Dedifferentiated amniotic fluid mesenchymal stem cell (primary cell): ENCODE measurements around the gene DBF4B.
"Not testable (repeated sequence)": the region's sequence is repeated elsewhere in the genome, so short reads cannot be mapped to it uniquely, and the experiment has no call there.

Experiments used
- DNase-seq: peaks from one replicate; pipeline ENCODE4 v3.0.0-alpha.2; 2016; ENCODE audit errors: extremely low spot score

Gene DBF4B, protein sequence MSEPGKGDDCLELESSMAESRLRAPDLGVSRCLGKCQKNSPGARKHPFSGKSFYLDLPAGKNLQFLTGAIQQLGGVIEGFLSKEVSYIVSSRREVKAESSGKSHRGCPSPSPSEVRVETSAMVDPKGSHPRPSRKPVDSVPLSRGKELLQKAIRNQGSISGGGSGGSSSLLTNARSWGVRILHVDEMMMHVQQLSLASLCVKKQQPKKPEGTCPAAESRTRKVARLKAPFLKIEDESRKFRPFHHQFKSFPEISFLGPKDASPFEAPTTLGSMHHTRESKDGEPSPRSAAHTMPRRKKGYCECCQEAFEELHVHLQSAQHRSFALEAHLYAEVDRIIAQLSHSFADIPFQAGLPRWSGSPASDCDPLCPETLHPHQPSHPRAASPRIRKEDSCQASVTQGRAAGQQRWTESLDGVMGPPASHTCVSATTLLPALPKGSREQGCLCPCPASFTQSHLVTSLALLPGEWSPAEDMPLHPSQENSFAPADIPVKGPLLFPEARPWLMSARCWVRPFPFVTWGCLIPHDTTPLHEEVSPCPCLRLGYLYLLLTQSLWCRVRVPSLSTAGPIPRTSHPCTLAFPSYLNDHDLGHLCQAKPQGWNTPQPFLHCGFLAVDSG

DNA sequence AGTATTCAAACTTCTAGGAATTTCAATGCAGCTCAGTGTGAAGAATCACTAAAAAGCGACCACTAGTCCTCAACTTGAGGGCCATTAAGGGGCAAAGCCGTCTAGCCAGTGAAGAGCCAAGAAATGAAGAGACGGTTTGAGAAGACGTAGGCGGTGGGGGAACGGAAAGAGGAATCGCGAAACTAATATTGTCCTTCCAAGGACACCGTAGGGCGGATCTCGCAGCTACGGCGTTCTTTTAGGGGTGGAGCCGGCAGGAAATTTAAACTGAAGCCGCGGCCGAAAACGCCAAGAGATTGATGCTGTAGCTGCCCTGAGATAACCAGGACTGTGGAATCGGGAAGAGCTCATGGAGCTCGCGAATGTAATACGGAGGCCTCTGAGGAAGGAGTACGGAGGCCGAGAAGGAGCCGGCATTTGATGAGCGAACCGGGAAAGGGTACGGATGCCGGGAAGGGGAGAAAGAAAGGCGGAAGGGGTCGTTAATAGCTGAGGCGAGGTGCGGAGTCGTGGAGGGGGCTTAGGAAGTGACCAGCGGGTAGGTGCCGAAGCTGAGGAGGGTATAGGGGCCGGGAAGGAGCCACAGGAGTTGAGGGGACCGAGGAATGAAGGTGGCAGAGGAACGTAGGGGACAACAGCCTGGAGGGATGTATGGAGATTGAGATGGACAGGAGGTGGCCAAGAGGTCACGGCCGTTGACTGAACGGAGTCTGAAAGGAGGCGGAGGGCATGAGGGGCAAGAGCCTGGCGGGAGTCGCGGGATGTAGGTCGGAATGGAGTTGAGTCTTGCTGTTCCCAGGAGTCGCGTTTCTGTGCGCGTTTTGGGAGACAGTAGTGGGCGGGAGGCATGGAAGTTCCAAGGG is at the start of gene DBF4B:
TSS of gene DBF4B (plus strand) at position 265 of the 863 bp plus-strand sequence. CDS start at position 421, 156 bp downstream.
- DNase-seq, result peak; percentile 91

DNA sequence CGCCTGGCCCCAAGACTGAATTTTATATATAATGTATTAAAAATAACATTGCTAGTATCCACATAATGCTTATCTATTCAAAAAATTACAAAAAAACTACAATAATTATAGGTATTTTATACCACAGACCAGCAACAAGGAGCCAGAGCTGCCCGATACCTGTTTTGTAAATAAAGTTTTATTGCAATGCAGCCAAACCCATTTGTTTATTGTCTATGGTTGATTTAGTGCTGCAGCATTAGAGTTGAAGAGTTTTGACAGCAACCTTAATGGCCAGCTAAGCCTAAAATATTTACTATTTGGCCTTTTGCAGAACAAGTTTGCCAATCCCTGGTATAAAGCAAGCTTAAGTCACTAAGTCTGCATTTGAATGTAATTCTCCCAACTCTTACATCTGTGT is 46.6 kb upstream of the DBF4B start:
- no peak for DNase-seq

DNA sequence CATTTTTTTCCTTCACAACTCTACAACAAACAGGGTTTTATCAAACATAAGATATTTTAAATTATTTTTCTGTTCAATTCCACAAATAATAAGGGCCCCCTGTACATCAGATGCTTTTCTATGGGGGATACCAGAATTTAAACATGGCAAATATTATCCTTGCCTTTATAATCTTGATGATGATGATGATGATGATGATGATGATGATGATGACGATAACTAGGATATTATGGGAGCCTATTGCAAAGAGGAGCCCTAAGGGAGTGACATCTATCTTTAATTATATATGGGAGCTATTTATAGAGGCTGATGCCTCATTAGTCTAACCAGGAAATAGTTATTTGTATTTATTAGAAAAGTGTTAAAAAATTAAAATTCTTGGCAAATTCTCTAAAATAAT is 45.4 kb upstream of the DBF4B start:
- DNase-seq, result no peak

DNA sequence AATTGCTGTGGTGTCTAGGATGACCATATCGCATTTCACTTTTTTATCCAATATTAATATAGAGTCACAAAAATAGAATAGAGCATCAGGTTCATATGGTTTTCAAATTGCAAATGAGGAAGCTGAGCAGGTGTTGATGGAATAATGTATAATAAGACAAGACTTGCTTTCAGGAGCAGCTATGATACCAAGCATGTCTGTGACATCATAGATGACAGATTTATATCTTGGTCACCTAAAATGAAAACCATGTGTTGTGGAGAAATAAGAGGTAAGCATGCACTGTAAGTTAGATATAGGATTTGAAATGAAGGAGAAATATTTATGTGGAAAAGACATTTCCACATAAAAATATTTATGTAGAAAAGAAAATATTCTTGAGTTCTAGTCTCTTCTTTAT is 43.6 kb upstream of the DBF4B start:
- DNase-seq, result no peak

DNA sequence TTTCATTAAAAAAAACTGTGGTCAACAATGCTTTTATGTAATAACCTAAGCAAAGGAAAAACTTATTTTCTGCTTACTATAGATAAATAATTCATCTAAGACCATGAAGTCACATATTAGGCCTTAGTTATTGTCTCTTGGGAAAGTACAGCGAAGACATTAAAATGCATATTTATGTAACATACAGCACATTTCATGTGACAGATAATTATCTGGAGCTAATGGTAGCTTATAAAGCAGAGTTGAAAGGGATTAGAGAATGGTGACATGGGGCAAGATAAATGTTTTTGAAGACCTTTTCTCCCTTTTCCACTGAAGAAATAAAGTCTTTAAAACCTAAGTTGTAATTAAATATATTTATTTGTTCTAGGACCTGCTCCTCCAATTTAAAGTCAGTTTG is 42.5 kb upstream of the DBF4B start:
- DNase-seq, result no peak

DNA sequence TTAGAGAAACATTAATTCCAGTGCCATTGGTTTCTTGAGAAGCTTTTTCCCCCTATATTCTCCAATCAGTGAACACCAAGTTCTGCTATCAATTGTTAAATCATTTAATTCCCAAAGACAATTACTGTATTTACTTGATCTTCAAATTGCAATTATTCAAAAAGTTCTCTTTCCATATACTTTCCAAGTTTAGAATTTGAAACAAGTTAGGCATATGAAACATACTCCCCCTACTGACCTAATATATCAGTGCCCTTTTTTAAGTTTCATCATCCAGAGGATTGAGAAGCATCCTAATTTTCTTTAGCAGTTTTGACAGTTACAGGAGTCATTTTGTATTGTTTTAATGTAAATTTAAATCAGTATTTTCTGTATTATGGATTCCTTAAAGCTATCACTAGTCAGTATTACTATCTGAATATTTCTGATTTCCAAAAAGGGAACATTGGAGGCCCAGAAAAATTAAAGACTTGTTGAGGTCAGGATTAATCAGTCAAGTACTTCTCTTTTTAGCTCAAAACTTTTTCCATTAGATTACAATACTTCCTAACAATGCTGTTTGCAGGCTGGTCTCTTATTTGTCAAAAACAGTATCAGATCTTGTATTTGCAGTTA is 35.9 kb upstream of the DBF4B start:
- DNase-seq, result peak; percentile 49

DNA sequence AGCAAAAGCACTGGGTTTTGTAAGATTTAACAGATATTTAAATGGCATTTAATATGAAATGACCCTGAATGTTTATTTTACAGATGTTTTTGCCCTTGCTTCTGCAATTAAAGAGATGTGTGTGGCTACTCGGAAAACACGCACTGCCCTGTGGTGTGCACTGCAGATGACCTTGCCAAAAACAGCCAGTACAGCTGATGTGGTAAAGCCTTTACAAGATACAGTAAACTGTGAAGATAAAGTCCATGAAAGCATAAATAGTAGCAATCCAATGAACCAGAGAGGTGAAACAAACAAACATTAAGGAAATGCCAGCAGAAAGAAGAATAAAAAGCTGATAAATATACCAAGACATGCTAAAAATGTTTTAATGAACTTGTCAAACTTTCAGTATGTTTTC is 34.6 kb upstream of the DBF4B start:
- DNase-seq, result no peak

DNA sequence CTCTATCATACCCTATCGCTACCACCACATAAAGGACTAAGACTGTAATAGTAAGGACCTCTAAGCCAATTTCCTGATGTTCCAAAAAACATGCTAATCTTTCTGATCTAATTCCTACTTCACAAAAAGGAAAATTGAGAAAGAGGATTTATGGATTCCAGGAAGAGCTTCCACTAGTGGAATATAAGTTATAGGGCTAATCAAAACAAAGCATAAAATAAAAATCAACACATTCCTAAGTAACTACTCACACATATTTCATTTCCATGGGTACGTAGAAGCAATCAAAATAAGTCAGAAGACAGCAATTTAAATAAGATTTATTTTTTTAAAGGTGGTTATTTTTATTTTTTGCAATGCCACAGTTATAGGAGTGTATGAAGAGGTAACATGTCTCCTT is 31.3 kb upstream of the DBF4B start:
- peak; percentile 41 for DNase-seq

DNA sequence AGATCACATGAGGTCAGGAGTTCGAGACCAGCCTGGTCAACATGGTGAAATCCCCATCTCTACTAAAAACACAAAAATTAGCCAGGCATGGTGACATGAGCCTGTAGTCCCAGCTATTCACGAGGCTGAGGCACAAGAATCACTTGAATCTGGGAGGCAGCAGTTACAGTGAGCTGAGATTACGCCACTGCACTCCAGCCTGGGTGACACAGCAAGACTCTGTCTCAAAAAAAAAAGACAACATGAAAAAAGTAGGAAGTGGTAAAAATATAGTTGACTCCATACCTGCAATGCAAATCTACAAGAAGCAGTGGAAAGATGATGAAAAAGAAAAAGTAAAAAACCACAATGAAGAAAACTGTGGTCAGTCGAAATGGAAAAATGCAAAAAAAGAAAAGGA is 25.2 kb upstream of the DBF4B start:
- not testable (repeated sequence) for DNase-seq

DNA sequence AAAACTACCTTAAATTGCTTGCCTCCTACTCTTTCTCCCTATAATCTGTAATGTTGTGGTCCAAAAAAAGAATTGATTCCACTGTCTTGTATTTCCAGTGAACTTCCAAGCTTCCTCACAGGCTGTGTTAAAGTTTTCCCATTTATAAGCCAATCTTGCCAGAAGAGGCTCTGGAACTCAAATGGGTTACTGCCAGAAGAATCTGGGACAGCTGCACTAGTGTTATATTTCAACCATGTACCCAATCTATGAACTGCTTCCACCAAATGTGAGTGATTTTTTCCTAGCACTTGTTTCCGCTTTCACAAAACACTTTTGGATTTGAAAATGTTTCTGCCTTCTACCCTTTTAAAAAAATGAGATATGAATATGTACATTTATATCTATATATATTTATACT is 20.7 kb upstream of the DBF4B start:
- no peak for DNase-seq

DNA sequence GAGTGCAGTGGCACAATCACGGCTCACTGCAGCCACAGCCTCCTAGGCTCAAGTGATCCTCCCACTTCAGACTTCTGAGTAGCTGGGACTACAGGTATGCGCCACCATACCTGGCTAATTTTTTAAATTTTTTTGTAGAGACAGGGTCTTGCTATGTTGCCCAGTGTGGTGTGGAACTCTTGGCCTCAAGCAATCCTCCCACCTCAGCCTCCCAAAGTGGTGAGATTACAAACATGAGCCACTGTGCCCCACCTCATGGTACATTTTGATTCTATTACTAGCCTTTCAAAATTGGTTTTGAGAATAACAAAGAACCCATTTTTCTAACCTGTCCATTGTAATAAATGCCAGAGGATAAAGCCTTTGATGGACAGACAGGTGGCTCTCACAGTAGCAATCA is 20.3 kb upstream of the DBF4B start:
- no peak for DNase-seq

DNA sequence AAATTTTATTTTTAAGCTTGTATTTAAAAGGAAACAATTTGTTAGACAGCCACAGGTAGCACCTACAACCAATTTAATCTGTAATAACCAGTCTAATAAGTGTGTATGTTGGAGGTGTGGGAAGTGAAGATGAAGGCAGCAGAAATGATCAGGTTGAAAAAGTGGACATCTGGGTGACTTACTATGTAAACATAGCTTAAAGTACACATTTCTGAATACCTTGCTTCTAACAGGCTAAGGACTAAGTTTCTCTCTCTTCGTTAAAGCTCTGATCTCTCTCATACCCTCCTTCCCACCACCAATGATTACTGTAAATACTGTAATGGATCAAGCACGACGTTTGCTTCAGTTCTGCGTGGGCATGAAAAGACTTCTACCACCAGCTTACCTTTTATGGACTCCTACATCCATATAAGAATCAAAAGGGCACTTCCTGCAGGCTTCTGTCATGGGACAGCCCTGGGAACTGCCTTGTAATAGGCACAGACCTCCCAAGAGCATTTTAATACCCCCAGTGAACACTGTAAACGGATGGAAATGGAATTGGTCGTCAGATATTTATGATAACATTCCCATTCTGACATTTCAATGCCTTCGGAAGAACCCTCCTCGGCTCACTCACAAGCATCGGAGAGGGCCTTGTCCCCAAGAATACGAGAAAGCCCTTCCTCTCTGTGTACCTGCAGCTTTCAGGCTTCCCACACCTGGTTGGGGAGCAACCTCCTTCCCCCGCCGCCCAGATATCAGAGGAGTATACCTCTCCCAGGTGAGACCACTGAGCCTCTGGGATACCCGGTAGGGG is 19.6 kb upstream of the DBF4B start:
- no peak for DNase-seq

DNA sequence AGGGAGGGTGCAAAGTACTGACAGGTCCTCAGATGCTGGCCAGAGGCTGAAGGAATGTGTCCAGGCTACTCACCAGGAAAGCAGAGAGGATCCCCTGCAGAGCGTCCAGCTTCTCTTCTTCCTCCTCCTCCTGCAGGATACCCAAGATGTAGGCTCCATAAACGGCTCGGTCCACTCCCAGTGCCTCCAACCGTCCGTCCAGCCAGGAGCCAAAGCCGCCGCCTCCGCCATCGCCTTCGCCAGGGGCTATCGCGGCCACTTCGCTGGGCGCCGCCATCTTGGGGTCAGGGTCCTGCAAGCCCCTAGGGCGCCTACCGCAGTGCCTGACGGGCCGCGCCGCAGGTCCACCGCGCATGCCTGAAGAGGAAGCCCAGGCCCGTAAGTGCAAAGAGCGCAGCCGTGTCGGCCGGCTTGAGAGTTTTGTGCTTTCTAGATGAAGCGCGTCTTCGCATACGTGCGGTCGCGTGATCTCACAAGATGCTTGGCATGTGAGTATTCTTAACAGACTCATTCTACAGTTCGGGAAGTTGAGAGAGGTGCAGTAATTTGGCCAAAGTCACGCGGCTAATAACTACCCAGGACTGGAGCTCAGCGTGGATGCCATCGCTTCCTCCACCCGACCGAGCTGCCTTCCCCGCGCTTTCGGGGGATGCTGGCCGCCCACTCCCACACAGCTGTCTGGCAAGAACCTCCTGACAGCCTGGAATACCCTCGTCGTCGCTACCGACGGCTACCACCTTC is 18.8 kb upstream of the DBF4B start, which contains the start of gene CCDC43:
TSS of gene CCDC43 (minus strand) at position 300 of the 741 bp plus-strand sequence. CDS start at position 277, 23 bp downstream.
- peak; percentile 84 for DNase-seq

DNA sequence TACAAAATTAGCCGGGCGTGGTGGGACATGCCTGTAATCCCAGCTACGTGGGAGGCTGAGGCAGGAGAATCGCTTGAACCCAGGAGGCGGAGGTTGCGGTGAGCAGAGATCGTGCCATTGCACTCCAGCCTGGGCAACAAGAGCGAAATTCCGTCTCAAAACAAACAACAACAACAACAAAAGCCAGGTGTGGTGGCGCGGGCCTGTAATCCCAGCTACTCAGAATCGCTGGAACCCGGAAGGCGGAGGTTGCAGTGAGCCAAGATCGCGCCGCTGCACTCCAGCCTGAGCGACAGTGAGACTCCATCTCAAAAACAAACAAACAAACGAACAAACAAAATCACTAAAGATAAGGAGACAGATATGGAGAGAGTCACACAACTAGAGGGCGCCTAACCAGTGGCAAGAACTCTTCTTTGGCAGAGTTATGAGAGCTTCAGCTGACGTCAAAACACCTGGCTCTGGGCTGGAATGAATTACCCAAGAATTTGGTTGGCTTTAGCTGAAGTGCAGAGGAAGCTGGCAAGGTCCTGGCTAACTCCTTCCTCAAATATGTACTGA is 17.6 kb upstream of the DBF4B start:
- not testable (repeated sequence) for DNase-seq

DNA sequence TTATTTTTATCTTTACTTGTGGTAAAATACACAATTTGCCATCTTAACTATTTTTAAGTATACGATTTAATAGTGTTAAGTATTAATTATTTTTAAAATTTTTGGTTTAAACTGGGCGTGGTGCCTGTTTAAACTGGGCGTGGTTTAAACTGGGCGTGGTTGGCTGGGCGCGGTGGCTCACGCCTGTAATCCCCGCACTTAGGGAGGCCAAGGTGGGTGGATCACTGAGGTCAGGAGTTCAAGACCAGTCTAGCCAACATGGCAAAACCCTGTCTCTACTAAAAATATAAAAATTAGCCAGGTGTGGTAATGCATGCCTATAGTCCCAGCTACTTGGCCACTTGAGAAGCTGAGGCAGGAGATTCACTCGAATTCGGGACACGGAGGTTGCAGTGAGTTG is 14.9 kb upstream of the DBF4B start:
- DNase-seq, result no peak

DNA sequence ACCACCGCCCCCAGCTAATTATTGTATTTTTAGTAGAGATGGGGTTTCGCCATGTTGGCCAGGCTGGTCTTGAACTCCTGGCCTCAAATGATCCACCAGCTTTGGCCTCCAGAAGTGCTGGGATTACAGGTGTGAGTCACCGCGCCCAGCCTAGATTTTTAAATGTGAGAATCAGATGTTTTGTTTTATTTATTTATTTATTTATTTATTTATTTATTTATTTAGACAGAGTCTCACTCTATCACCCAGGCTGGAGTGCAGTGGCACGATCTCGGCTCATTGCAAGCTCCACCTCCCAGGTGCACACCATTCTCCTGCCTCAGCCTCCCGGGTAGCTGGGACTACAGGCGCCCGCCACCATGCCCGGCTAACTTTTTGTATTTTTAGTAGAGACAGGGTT is 8.2 kb upstream of the DBF4B start:
- DNase-seq, result not testable (repeated sequence)

DNA sequence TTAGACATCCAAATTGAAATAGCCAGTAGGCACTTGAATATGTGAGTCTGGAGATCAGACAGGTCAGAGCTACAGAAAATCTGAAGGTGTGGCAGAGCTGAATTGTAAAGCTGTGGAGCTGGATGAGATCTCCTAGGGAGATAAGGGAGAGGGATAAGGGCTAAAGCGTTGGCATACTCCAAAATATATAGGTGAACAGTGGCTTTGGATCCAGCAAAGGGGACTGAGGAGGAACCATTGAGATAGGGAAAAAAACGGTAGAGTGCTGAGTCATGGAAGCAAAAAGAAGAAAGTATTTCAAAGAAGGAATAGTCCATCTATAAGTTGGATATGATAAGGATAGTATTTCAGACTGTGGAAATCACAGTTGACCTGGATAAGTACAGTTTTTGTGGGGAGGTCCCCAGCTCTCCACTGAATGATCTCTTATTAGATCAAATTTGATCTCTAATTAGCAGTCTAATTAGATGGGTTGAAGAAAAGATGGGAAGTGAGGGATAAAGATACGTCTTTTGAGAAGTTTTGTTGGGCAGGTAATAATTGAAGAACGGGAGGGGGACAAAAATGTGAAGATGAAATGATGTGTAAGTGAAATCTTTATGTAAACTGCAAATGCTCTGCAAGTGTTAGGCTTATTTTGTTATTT is 587 bp upstream of the DBF4B start:
- DNase-seq, result no peak

DNA sequence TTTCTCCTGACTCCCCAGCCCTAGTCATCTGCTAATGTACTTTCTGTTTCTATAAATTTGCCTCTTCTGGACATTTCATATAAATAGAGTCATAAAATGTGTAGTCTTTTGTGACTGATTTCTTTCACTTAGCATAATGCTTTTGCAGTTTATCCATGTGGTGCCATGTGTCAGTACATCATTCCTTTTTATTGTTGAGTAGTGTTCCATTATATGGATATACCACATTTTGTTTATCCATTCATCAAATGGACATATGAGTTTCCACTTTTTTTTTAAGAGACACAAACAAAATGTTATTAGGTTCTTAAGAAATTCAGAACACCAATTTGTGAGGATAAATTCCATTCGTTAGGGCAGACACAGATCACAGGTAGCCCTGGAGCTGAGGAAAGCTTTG is 11.0 kb downstream of the DBF4B start:
- no peak for DNase-seq

DNA sequence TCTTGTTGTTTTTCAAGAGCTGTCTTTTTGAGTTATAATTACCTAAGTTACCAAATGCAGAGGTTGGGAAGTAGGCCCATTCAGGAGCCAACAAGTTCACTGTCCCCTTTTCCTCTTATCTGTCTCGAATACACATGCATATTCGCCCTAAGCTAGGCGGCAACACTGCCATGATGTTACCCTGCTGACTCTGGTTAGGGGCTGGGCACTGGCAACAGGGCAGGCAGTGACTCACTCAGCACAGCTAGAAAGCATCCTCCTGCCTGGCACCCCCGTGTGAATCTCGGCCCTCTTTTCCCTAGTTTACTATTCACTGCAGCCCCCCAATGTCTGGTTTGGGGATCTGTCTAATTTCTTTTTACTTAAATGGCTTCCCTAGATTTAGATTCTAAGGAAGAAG is 13.8 kb downstream of the DBF4B start:
- DNase-seq, result no peak

DNA sequence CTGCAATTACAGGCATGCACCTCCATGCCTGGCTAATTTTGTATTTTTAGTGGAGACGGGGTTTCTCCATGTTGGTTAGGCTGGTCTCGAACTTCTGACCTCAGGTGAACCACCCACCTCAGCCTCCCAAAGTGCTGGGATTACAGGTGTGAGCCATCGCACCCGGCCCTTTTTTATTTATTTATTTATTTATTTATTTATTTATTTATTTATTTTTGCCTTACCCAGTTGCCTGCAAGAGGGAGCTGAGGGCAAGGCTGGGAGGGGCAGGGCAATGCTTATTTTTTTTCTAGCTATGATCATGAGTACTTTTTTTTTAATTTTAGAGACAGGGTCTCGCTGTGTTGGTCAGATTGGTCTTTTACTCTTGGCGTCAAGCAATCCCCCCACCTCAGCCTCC is 17.7 kb downstream of the DBF4B start:
- DNase-seq, result not testable (repeated sequence)
